Measurements from ENCODE around the gene MAPK7. TPM values are rescaled to one million over a fixed set of nuclear protein-coding genes. Genes with fewer than 3 reads are reported as not detected.

Gene MAPK7
- total and polyA plus RNA-seq, 10 of the 15 experiments (the other 5 are each of a cell fraction or from before 2014, with no cell fraction given), result 0.37 to 13.5 (median 5.6) TPM

- no peak overlapping the region for H3K4me3 ChIP-seq
- H3K27me3 ChIP-seq (replicated peaks in 1 of 2; ENCODE audit: control insufficient read depth in 2 of 2, insufficient read depth in 2 of 2, low read length in 1 of 2), result no peaks in the 10 kb centered on the region; a peak in 1 of 4 replicates
- no peak for ATAC-seq
- POLR2A ChIA-PET, result interaction anchor here (0.6 kb wide), 1 partner anchor 8 kb away, joined by 7 read pairs; no protein-coding TSS in a partner anchor
- BruUV-seq (replicated peaks), result no TSS peak
- CTCF ChIA-PET, result no interaction called here
- no peak overlapping the region for H3K9ac ChIP-seq (ENCODE audit: control insufficient read depth, insufficient read depth, low read length)
- TF ChIP-seq NFXL1 (IDR thresholded peaks at IDR 0.05; ENCODE audit: borderline replicate concordance) (no peak), ZBTB11 (CRISPR knock-in tag; IDR thresholded peaks at IDR 0.05) (no peak), NR2F1 (conservative IDR thresholded peaks at IDR 0.05) (no peak)
- no peaks in the 10 kb centered on the region for H3K79me2 ChIP-seq (ENCODE audit: control insufficient read depth, insufficient read depth, low read length)
- no peaks in the 10 kb centered on the region for H3K36me3 ChIP-seq (ENCODE audit: control insufficient read depth in 2 of 2, insufficient read depth in 2 of 2, low read length in 1 of 2)
- 58% methylated on average over 13 of the region's 13 CpGs for WGBS (ENCODE audit: insufficient coverage, insufficient replicate concordance, low lambda C conversion rate, missing lambda C conversion rate)
- no peak overlapping the region for H2AFZ ChIP-seq (ENCODE audit: control insufficient read depth, low read depth, low read length)
- RAD21 ChIA-PET (ENCODE audit: unreplicated experiment), result no interaction called here
- FAIRE-seq, result no peak
- SMC1A ChIA-PET (ENCODE audit: uncharacterized antibody, unreplicated experiment), result no interaction called here
- H3K4me1 ChIP-seq (ENCODE audit: control insufficient read depth, insufficient read depth, low read length), result no peaks in the 10 kb centered on the region
- no peaks in the 10 kb centered on the region for H3K9me3 ChIP-seq (replicated peaks; ENCODE audit: control insufficient read depth, insufficient read depth, low read length)
- in situ Hi-C loops (cut with MboI) (no loop called here), intact Hi-C loops (cut with micrococcal nuclease; ENCODE audit: unreplicated experiment) (no loop called here)
- no peak overlapping the region for H3K4me2 ChIP-seq (ENCODE audit: control insufficient read depth, insufficient read depth)
- H4K20me1 ChIP-seq (ENCODE audit: control insufficient read depth, insufficient read depth), result no peaks in the 10 kb centered on the region
- H3K27ac ChIP-seq (ENCODE audit: control insufficient read depth, insufficient read depth), result no peak overlapping the region
- DNase-seq (ENCODE audit: low read depth, low spot score), result no peak
These were observed 34.6 kb upstream of the MAPK7 start for GRCh38 chr17:19343671-19344151.
